ENCODE measurements around the gene MTUS2. TPM values are rescaled to one million over a fixed set of nuclear protein-coding genes. Genes with fewer than 3 reads are reported as not detected.
A peak's percentile ranks its signal among the peaks of the same experiment; 100 is the strongest.

Gene MTUS2
- total RNA-seq, 1 donor from 2014 or later = 0.08 TPM

DNA sequence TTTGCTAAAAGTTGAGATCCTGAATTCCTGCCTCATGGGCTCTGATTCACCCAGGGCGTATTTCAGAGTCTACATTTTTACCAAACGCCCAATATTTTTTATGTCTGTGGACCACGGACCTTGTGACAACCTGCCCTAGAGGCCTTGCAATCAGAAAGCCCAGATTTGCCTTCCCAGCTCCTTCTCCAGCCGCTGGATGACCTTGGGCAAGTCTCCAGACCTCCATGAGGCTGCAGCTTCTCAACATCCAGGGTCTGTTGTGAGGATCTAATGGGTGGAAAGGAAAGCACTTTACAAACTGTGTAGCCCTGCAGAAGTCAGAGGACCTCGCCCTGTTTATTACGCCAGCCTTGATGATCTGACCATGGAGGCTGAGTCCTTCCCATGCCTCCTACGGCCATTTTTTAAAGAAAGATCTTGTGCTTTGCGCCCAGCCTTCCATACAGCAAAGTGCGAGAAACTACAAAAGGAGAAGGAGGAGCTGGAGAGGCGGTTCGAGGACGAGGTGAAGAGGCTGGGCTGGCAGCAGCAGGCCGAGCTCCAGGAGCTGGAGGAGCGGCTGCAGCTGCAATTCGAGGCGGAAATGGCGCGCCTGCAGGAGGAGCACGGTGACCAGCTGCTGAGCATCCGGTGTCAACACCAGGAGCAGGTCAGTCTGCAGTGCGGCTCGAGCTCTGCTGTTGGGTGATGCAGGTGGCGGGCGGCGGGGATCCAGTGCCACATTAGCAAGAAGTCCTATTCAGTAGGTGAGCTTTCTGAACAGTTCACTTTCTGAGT, 659.8 kb downstream of the MTUS2 start:
- no peak for DNase-seq (ENCODE audit: low read depth)

- no peak for DNase-seq (ENCODE audit: low read depth)
Observed at GRCh38 chr13:29480893-29481525, 660.9 kb downstream of the MTUS2 start.

DNA sequence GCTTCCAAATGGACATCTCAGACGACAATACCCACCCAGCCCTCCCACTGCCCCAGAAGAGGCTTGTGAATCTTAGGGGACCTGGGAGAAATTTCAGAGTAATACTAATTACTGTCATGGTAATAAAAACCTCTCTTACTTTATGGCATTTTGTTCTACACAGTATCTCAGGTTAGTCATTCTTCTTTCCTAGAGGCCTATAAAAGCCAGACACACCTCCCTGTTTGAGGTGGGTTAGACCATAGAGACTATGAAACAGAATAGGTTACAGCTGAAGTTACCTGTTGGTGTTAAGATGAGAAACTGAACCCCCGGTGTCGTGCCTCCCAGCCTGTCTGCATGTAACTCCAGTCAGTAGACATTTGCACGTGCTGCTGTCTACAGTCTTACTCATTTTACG, 661.5 kb downstream of the MTUS2 start:
- DNase-seq (ENCODE audit: low read depth) = no peak

DNA sequence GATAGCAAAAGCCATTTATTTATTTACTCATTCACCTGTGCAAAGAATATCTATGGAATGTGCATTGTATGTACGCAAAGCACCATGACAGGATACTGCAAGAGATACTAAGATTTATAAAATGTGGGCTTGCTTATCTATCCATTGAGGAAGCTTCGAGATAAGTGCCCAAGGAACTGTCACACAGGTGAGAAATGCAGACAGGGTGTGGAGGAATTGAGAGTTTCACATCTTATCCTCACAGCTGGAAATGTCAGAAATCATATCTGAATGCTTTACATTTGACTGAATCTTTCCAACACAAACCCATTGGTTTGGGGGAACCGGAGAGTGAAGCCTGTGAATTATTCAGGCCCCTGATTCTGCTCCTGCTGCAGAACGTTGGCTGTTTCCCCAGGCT, 662.4 kb downstream of the MTUS2 start:
- DNase-seq (ENCODE audit: low read depth) = no peak

GRCh38 chr13:29483211-29483610, 663.1 kb downstream of the MTUS2 start:
- DNase-seq (ENCODE audit: low read depth) = no peak

DNA sequence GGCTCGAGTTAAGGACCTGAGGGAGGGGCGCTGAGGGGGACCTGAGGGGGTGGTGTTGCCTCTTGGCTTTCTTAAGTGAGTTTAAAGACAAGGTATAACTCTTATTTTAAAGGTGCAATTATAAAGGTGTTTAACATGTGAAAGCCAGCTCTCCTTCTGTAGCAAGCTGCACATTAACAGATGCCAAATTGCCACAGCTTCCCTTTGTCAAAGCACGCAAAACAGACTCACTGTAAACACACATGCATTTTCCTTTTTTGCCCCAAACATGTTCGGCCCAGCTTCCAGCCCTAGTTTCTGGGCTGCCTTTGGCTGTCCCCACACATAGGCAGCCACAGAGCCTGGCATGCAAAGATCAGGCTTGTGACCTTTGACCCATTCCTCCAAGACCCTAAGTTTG, 663.5 kb downstream of the MTUS2 start:
- no peak for DNase-seq (ENCODE audit: low read depth)

- DNase-seq (ENCODE audit: low read depth) = no peak
Observed at GRCh38 chr13:29484236-29484635, 664.1 kb downstream of the MTUS2 start.

DNA sequence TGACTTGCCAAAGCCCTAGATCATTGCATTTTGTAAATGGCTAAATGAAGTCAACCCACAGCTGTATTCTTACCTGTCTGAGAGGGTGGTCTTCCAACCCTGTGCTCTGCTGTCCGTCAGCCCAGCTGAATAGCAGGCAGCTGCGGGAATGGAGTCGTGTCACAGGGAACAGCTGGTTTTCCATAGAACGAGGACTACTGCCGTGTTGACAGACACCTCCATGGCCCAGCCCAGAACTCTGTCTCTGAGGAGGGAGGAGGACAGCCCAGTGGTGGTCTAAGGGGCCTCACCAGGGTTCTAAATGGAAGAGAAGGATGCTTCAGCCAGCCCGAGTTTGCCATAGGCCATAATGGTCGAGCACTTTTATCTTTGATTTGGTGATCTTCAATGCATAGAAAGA, 664.7 kb downstream of the MTUS2 start:
- no peak for DNase-seq (ENCODE audit: low read depth)

GRCh38 chr13:29486551-29486950, 666.4 kb downstream of the MTUS2 start:
- DNase-seq (ENCODE audit: low read depth) = no peak

DNA sequence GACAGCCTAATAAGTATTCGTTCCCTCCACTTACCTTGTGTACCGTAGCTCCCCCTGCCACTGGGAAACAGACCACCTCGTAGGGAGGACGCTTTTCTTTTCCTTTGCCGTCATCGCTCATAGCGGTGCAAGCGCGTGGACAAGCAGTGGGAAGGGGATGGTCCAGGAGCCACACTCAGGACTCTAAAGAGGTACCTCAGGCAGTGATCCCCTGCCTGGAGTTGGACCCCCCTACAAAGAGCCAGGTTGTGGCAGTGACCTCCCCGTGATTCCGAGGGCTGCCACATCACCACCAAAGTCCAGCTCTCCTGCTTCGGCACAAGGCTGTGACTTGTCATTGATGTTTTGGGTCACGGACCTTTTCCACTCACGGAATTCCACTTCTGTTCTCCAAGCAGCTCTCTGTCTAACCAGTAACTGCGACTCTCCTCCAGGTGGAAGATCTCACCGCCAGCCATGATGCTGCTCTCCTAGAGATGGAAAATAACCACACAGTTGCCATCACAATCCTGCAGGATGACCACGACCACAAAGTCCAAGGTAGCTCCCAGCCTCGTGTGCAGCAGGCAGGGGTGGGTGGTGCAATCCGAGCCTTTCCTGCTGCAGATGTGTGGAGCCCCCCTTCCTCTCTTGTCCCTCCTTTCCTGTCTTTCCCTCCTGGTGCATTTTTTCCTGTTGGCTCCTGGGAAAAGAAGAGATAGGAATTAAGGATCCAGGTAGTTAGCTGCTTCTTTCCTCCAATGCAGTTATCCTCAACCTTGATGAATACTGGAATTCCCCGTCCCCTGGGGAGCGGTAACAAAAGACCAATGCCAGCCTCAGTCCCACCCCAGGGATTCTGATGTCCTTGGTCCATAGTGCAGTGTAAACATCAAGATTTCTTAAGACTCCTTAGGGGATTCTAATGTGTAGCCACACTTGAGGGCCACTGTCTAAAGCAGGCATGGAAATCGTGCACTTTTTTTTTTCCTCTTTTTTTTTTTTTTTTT, 667.6 kb downstream of the MTUS2 start:
- no peak for DNase-seq (ENCODE audit: low read depth)

GRCh38 chr13:29489650-29490560, 669.8 kb downstream of the MTUS2 start:
- no peak for DNase-seq (ENCODE audit: low read depth)

DNA sequence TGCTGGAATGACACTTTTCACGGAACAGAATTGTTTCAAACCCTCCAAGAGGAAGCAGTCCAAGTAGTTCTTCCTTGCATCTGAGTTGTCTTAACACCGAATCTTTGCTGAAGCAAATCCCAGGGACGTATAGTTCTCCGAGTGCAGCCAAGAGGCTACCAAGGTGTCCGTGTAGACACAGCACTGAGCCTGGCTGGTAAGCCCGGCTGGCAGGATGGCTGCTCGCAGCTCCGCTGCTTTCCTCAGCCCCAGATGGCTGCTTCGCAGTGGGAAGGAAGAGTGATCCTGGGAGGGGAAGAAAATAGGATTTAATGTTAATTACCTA, 670.4 kb downstream of the MTUS2 start:
- DNase-seq (ENCODE audit: low read depth) = no peak

DNA sequence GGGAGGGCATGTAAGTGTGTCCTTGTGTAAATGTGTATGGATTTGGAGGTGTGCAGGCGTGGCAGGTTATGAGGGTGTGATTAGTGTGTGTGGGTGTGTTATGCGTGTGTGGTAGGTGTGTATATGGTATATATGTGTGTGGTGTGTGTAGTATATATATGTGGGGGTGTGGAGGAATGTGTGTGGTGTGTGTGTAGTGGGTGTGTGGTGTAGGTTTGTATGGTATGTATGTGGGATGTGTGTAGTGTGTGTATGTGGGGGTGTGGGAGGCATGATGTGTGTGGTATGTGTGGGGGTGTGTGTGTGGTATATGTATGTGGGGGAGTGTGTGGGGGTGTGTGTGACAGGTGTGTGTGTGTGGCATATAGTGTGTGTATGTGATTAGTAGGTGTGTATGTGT, 671.1 kb downstream of the MTUS2 start:
- no peak for DNase-seq (ENCODE audit: low read depth)

GRCh38 chr13:29493796-29494195, 673.7 kb downstream of the MTUS2 start:
- DNase-seq (ENCODE audit: low read depth) = no peak

DNA sequence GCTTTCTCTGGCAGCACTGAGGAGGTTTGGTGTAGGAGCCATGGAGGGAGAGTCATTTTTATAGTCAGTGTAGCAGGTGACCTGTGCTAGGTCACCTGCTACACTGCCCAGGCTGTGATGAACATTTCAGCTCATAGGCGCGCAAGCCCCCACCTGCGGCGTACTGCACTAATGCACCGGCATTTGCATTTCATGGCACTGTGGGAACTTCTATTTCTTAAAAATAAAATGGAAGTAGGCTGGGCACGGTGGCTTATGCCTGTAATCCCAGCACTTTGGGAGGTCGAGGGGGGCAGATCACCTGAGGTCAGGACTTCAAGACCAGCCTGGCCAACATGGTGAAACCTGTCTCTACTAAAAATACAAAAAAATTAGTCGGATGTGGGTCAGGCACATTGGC, 674.4 kb downstream of the MTUS2 start:
- DNase-seq (ENCODE audit: low read depth) = no peak

GRCh38 chr13:29496241-29496712, 676.1 kb downstream of the MTUS2 start:
- peak; percentile 9 for DNase-seq (ENCODE audit: low read depth)

DNA sequence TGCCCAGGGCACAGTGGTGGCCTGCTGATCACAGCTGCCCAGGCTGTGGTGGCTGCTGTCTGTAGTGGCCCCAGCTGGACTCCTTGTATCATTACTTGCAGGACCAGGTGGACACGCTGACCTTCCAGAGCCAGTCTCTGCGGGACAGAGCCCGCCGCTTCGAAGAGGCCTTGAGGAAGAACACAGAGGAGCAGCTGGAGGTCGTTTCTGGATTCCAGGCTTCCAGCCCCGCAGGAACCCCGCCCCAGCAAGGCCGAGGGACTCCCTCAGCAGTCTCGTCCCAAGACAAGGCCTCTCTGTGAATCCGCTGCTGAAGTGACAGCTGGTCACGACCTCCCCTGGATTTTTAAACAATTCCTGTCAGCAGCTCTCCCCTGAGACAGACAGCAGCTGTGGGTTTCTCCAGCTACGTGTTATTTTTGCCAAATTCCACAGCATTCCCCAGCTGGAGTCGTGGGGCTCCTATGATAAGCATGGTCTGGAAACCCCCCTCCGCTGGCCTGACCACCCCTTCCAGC, 677.1 kb downstream of the MTUS2 start:
- DNase-seq (ENCODE audit: low read depth) = peak; percentile 92

DNA sequence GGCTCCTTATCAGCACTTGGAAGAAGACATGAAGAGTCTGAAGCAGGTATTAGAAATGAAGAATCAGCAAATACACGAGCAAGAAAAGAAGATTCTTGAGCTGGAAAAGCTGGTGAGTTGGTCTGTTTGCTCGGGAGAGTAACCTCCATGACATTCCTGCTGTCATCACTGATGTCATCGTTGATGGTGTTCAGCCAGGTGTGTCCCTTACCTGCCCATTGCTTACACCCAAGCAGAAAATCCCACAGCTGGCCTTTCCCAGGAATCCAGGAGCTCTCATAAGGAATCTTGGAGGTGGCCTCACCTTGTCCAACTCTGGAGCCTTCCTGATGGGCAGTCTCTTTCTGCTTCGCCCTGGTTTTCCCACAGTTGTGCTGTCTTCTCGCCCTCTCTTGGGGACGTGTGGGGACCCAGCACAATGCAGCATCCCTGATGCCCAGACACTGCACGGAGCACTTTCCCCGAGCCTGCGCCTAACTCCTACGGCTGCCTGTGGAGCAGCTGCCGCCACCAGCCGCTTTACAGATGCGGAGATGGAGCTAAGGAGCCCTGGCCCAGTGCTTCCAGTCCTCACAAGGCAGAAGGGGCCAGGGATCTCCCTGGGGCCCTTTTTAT, 678.4 kb downstream of the MTUS2 start:
- DNase-seq (ENCODE audit: low read depth) = no peak

DNA sequence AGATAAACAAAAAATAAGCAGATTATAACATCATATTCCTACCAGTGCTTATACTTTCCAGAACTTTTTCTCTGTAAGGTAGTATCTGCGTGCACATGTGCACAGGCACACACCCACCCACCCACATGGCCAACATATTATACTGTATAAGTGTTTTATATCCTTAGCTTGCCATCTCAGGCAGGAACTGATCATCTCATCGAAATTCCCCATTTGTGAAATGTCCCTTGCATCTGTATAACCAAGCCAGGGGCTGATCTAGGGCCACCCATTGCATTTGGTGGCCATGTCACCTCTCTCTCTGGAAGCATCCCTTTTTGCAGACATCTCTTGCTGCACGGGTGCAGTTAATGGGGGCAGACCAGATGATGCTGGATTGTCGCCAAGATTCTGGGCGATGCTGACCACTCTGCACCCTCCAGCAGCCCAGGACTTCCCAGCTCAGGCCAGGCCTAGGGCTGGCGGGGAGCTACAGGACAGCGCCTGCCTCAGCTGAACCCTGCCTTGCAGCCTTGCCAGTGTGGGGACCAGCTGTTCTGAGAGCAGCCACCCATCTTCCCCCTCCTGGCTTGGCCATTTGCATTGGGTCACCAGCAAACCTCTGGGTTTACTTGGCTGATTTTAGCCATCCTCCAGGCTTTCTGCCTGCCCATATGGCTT, 679.5 kb downstream of the MTUS2 start:
- peak; percentile 18 for DNase-seq (ENCODE audit: low read depth)

GRCh38 chr13:29500386-29500785, 680.2 kb downstream of the MTUS2 start:
- DNase-seq (ENCODE audit: low read depth) = no peak
